H1 (cell line): ENCODE measurements around the gene POLN. TPM values are rescaled to one million over a fixed set of nuclear protein-coding genes. Genes with fewer than 3 reads are reported as not detected.
A peak's percentile ranks its signal among the peaks of the same experiment; 100 is the strongest.

Experiments used
- CTCF ChIA-PET: fragments of 300-600 bp; sonication (Branson Sonifier 250); formaldehyde crosslinking; loops from one replicate; lab custom pipeline; 2021; ENCODE audit not compliant: partially characterized antibody; lab: Charles Lee
- POLR2A ChIA-PET: fragments of 300-600 bp; sonication (Branson Sonifier 250); formaldehyde crosslinking; loops from one replicate; lab custom pipeline; 2021; ENCODE audit warnings: inconsistent platforms; ENCODE audit not compliant: partially characterized antibody; lab: Charles Lee
- DNase-seq, 2 experiments: peaks; one replicate each; pipeline versions ENCODE4 v3.0.0 to v3.0.0-alpha.2; 2010 to 2022; ENCODE audit warnings: low spot score in 2 of 2, low read depth in 1 of 2, mixed read lengths in 1 of 2
- FAIRE-seq: peaks from 2 replicates; lab custom pipeline; 2011; peaks lifted over from hg19 to GRCh38; lab: Jason Lieb, UNC
- H2AFZ ChIP-seq: 2 replicates; pipeline ENCODE4 v1.8.1; 2012; ENCODE audit warnings: low read length, inconsistent platforms
- H2AK5ac ChIP-seq: 2 replicates; pipeline ENCODE4 v1.6.1; 2013; ENCODE audit warnings: low read depth, low read length
- H2BK120ac ChIP-seq: replicated peaks from 2 replicates; pipeline ENCODE3; 2013; ENCODE audit warnings: low read depth, low read length, inconsistent platforms
- H2BK12ac ChIP-seq: 2 replicates; pipeline ENCODE4 v1.6.1; 2013; ENCODE audit warnings: low read depth, low read length
- H2BK15ac ChIP-seq: 2 replicates; pipeline ENCODE4 v1.6.1; 2013; ENCODE audit warnings: low read length
- H2BK20ac ChIP-seq: 2 replicates; pipeline ENCODE4 v1.6.1; 2013; ENCODE audit warnings: low read length
- H2BK5ac ChIP-seq: 2 replicates; pipeline ENCODE4 v1.6.1; 2013; ENCODE audit warnings: low read depth, low read length
- H3K14ac ChIP-seq: 2 replicates; pipeline ENCODE4 v1.6.1; 2013; ENCODE audit warnings: inconsistent platforms; ENCODE audit not compliant: insufficient read length
- H3K18ac ChIP-seq: 2 replicates; pipeline ENCODE4 v1.6.1; 2013; ENCODE audit warnings: low read length; ENCODE audit errors: extremely low read depth
- H3K23ac ChIP-seq: 2 replicates; pipeline ENCODE4 v1.6.1; 2013; ENCODE audit warnings: inconsistent platforms; ENCODE audit not compliant: insufficient read length
- H3K23me2 ChIP-seq: 2 replicates; pipeline ENCODE4 v1.6.1; 2013; ENCODE audit warnings: low read depth, low read length
- H3K27ac ChIP-seq: 2 replicates; pipeline ENCODE4 v1.6.1; 2011; ENCODE audit warnings: low read depth, low read length, inconsistent platforms
- H3K27me3 ChIP-seq, 4 experiments: replicated peaks in 1 of 4; 1 replicate in 1 of 4; 2 replicates in 3 of 4; pipeline versions ENCODE4 v1.6.1 to v1.8.1; 2011 to 2013; ENCODE audit warnings: low read length in 3 of 4, mild to moderate bottlenecking in 3 of 4, inconsistent platforms in 2 of 4, mixed read lengths in 2 of 4, moderate library complexity in 1 of 4; ENCODE audit not compliant: control insufficient read depth in 3 of 4, insufficient read depth in 3 of 4; ENCODE audit errors: extremely low read depth in 1 of 4
- H3K36me3 ChIP-seq, 4 experiments: 2 replicates each; pipeline versions ENCODE4 v1.6.1 to v1.8.1; 2011 to 2013; ENCODE audit warnings: mild to moderate bottlenecking in 4 of 4, low read length in 3 of 4, moderate library complexity in 2 of 4, control low read depth in 1 of 4, inconsistent platforms in 1 of 4; ENCODE audit not compliant: insufficient read depth in 4 of 4, control insufficient read depth in 2 of 4
- H3K4ac ChIP-seq: replicated peaks from 2 replicates; pipeline ENCODE3; 2013; ENCODE audit warnings: low read length, low read depth, mixed read lengths, inconsistent platforms; ENCODE audit not compliant: insufficient read length
- H3K4me1 ChIP-seq, 4 experiments: replicated peaks in 1 of 4; 1 replicate in 1 of 4; 2 replicates in 3 of 4; pipeline versions ENCODE4 v1.6.1 to v1.8.1; 2011 to 2013; ENCODE audit warnings: low read length in 3 of 4, inconsistent platforms in 2 of 4, mixed read lengths in 1 of 4; ENCODE audit not compliant: insufficient read depth in 4 of 4, control insufficient read depth in 3 of 4
- H3K4me2 ChIP-seq, 2 experiments: 2 replicates each; pipeline versions ENCODE4 v1.6.1 to v1.8.1; 2011 to 2013; ENCODE audit warnings: low read depth in 2 of 2, low read length in 2 of 2, control low read depth in 1 of 2, inconsistent platforms in 1 of 2, mild to moderate bottlenecking in 1 of 2; ENCODE audit not compliant: insufficient read depth in 1 of 2
- H3K4me3 ChIP-seq, 4 experiments: fragments of 200-600, 300-600 bp in 1 of 4; sonication (generic), shearing (Covaris generic), sonication (Bioruptor Twin) in 1 of 4; 2 replicates each; pipeline versions ENCODE4 v1.5.1 to v1.8.1; 2011 to 2016; ENCODE audit warnings: low read length in 4 of 4, low read depth in 3 of 4, control low read depth in 2 of 4, inconsistent platforms in 2 of 4, mild to moderate bottlenecking in 2 of 4, mixed read lengths in 1 of 4, moderate library complexity in 1 of 4; ENCODE audit not compliant: insufficient read depth in 2 of 4; ENCODE audit errors: extremely low read depth in 1 of 4
- H3K56ac ChIP-seq: replicated peaks from 2 replicates; pipeline ENCODE3; 2013; ENCODE audit warnings: low read depth, mild to moderate bottlenecking, mixed read lengths, low read length, inconsistent platforms; ENCODE audit not compliant: insufficient read length
- H3K79me1 ChIP-seq: 2 replicates; pipeline ENCODE4 v1.6.1; 2013; ENCODE audit warnings: low read depth, low read length, control low read depth
- H3K79me2 ChIP-seq, 2 experiments: 2 replicates each; pipeline versions ENCODE4 v1.6.1 to v1.8.1; 2012 to 2013; ENCODE audit warnings: low read length in 2 of 2, mild to moderate bottlenecking in 2 of 2, inconsistent platforms in 1 of 2; ENCODE audit not compliant: insufficient read depth in 2 of 2, control insufficient read depth in 1 of 2
- H3K9ac ChIP-seq, 4 experiments: replicated peaks in 1 of 4; 1 replicate in 1 of 4; 2 replicates in 3 of 4; pipeline versions ENCODE4 v1.6.1 to v1.8.1; 2011 to 2013; ENCODE audit warnings: low read depth in 3 of 4, low read length in 3 of 4, control low read depth in 2 of 4, mild to moderate bottlenecking in 2 of 4, moderate library complexity in 2 of 4, inconsistent platforms in 1 of 4; ENCODE audit errors: extremely low read depth in 1 of 4
- H3K9me3 ChIP-seq, 2 experiments: 2 replicates each; pipeline versions ENCODE4 v1.6.1 to v1.8.1; 2012 to 2013; ENCODE audit warnings: mild to moderate bottlenecking in 2 of 2, moderate library complexity in 2 of 2, control low read depth in 1 of 2, inconsistent platforms in 1 of 2, low read depth in 1 of 2, low read length in 1 of 2, mixed read lengths in 1 of 2; ENCODE audit not compliant: insufficient read depth in 2 of 2
- H4K20me1 ChIP-seq, 2 experiments: replicated peaks in 1 of 2; 2 replicates each; pipeline versions ENCODE3 to v1.8.1; 2011 to 2013; ENCODE audit warnings: inconsistent platforms in 2 of 2, low read length in 2 of 2, mild to moderate bottlenecking in 1 of 2; ENCODE audit not compliant: insufficient read depth in 2 of 2, control insufficient read depth in 1 of 2
- H4K5ac ChIP-seq: 2 replicates; pipeline ENCODE4 v1.6.1; 2013; ENCODE audit warnings: low read length, low read depth, mixed read lengths, inconsistent platforms; ENCODE audit not compliant: insufficient read length
- H4K8ac ChIP-seq: 2 replicates; pipeline ENCODE4 v1.8.0; 2013; ENCODE audit warnings: mild to moderate bottlenecking, moderate library complexity, low read length, inconsistent platforms; ENCODE audit not compliant: insufficient read depth; ENCODE audit errors: extremely low read depth
- H4K91ac ChIP-seq: replicated peaks from 2 replicates; pipeline ENCODE3; 2013; ENCODE audit warnings: low read length, mixed read lengths, inconsistent platforms; ENCODE audit not compliant: insufficient read length
- ATF2 ChIP-seq: IDR thresholded peaks from 2 replicates; pipeline ENCODE4 v1.6.1; 2012; ENCODE audit warnings: low read length, inconsistent platforms
- BCL11A ChIP-seq, 2 experiments: IDR thresholded peaks; one replicate each; pipeline ENCODE4 v1.6.1; 2011; ENCODE audit warnings: low read depth in 2 of 2, low read length in 2 of 2, mild to moderate bottlenecking in 2 of 2
- BRCA1 ChIP-seq: IDR thresholded peaks from 2 replicates; pipeline ENCODE4 v1.6.1; 2012; ENCODE audit warnings: low read depth, low read length, improper control_type of control experiment
- CHD2 ChIP-seq: IDR thresholded peaks from 2 replicates; pipeline ENCODE4 v1.6.1; 2012; ENCODE audit warnings: low read length, improper control_type of control experiment
- EGR1 ChIP-seq: IDR thresholded peaks from 2 replicates; pipeline ENCODE4 v1.6.1; 2011; ENCODE audit warnings: low read depth, low read length, borderline replicate concordance
- JUND ChIP-seq: IDR thresholded peaks from 2 replicates; pipeline ENCODE4 v1.6.1; 2011; ENCODE audit warnings: mild to moderate bottlenecking, improper control_type of control experiment, low read length
- POLR2A ChIP-seq, 2 experiments: IDR thresholded peaks; 1 replicate in 1 of 2; 2 replicates in 1 of 2; pipeline ENCODE4 v1.6.1; 2011; ENCODE audit warnings: low read depth in 2 of 2, low read length in 2 of 2, mild to moderate bottlenecking in 2 of 2; ENCODE audit errors: control extremely low read depth in 1 of 2
- RAD21 ChIP-seq, 2 experiments: IDR thresholded peaks in 1 of 2; conservative IDR thresholded peaks in 1 of 2; 2 replicates each; pipeline ENCODE4 v1.6.1; 2011; ENCODE audit warnings: low read depth in 2 of 2, low read length in 2 of 2, improper control_type of control experiment in 1 of 2, inconsistent platforms in 1 of 2, mild to moderate bottlenecking in 1 of 2, moderate library complexity in 1 of 2
- SIN3A ChIP-seq, 2 experiments: IDR thresholded peaks in 1 of 2; conservative IDR thresholded peaks in 1 of 2; 2 replicates each; pipeline ENCODE4 v1.6.1; 2011 to 2012; ENCODE audit warnings: low read length in 2 of 2, improper control_type of control experiment in 1 of 2, low read depth in 1 of 2, mild to moderate bottlenecking in 1 of 2
- SIRT6 ChIP-seq: IDR thresholded peaks from one replicate; pipeline ENCODE4 v1.7.1; 2012; ENCODE audit warnings: low read length, inconsistent platforms
- TCF12 ChIP-seq: IDR thresholded peaks from 2 replicates; pipeline ENCODE4 v1.6.1; 2011; ENCODE audit warnings: low read depth, mild to moderate bottlenecking, low read length
- TEAD4 ChIP-seq: IDR thresholded peaks from 2 replicates; pipeline ENCODE4 v1.6.1; 2012; ENCODE audit warnings: low read depth, low read length, inconsistent platforms, mixed read lengths
- WGBS, 2 experiments: shearing (Covaris generic) in 1 of 2; methylation state at CpG; one replicate each; pipeline versions ENCODE4 v1.1.6 to v1.1.7; 2013 to 2015; ENCODE audit warnings: low lambda C conversion rate in 2 of 2, mixed read lengths in 2 of 2, inconsistent platforms in 1 of 2, low coverage in 1 of 2, missing lambda C conversion rate in 1 of 2; ENCODE audit not compliant: insufficient replicate concordance in 2 of 2, insufficient coverage in 1 of 2, insufficient read length in 1 of 2; ENCODE audit errors: extremely low coverage in 1 of 2, missing lambda C conversion rate in 1 of 2; 5-methylcytosine and 5-hydroxymethylcytosine counted together
- polyA plus RNA-seq, 7 experiments: library from polyadenylated mRNA; depleted of rRNA in 3 of 7; stranded (reverse) in 5 of 7; unstranded in 2 of 7; fragments of >200 nt in 5 of 7; fragments of 200-250 nt in 2 of 7; gene quantifications; 1 replicate in 5 of 7; 2 replicates in 1 of 7; 4 replicates in 1 of 7; pipeline versions ENCODE4 v1.2.1 to v1.2.3, GENCODE V29; 2011 to 2013; ENCODE audit warnings: missing spikeins in 2 of 7, mixed read lengths in 2 of 7
- total RNA-seq: library from RNA; stranded (reverse); fragmentation: NEBNext Ultra II Directional; extraction: Animal tissue kit (Norgen Biotek cat#: 25700); gene quantifications from 2 replicates; pipeline ENCODE4 v1.2.1, GENCODE V29; 2021

The POLN gene
- total and polyA plus RNA-seq, 2 of the 8 experiments (the other 6 are each of a cell fraction or from before 2014, with no cell fraction given), result 0.98 to 1.5 TPM

GRCh38 chr4:2125831-2126230 lies 116.1 kb downstream of the POLN start:
- no peaks in the 10 kb centered on the region for H4K20me1 ChIP-seq
- no peaks in the 10 kb centered on the region for H3K36me3 ChIP-seq
- FAIRE-seq, result no peak
- H3K56ac ChIP-seq, result no peak overlapping the region
- no peak overlapping the region for H3K27ac ChIP-seq
- no peak overlapping the region for H2BK20ac ChIP-seq
- ChIA-PET CTCF (interaction anchor here (0.6 to 2.0 kb wide), 5 partner anchors 9 to 216 kb away, joined by 3 to 4 read pairs (median 4); no protein-coding TSS in a partner anchor), POLR2A (no interaction called here)
- no peaks in the 10 kb centered on the region for H3K23me2 ChIP-seq
- H3K4ac ChIP-seq, result no peak overlapping the region
- no peak overlapping the region for H3K4me2 ChIP-seq
- H2AK5ac ChIP-seq, result no peak overlapping the region
- DNase-seq, result no peak
- H3K14ac ChIP-seq, result no peak overlapping the region
- no peaks in the 10 kb centered on the region for H3K9me3 ChIP-seq
- no peaks in the 10 kb centered on the region for H3K27me3 ChIP-seq
- H3K18ac ChIP-seq, result no peak overlapping the region
- no peak overlapping the region for H2BK12ac ChIP-seq
- no peak overlapping the region for H3K4me3 ChIP-seq
- no peak overlapping the region for H2BK120ac ChIP-seq
- no peaks in the 10 kb centered on the region for H3K79me1 ChIP-seq
- H4K91ac ChIP-seq, result no peak overlapping the region
- 94% methylated on average over 6 of the region's 6 CpGs; no CpG with 5 or more reads in 1 of the 2 experiments for WGBS, 2 experiments
- H3K9ac ChIP-seq, result no peak overlapping the region
- H3K4me1 ChIP-seq, result no peaks in the 10 kb centered on the region; a peak in 1 of 7 replicates
- H3K79me2 ChIP-seq, result no peaks in the 10 kb centered on the region
- H2BK15ac ChIP-seq, result no peak overlapping the region
- H2BK5ac ChIP-seq, result no peak overlapping the region
- no peak overlapping the region for H4K5ac ChIP-seq
- no peak overlapping the region for H3K23ac ChIP-seq
- no peak overlapping the region for H2AFZ ChIP-seq
- peak overlapping the region; percentile 46; the same call in 1 of the 2 replicates for H4K8ac ChIP-seq
- TF ChIP-seq ATF2, result no peak
- TF ChIP-seq JUND, result no peak
- TF ChIP-seq TCF12, result no peak
- no peak for TF ChIP-seq TEAD4
- no peak for TF ChIP-seq BRCA1
- TF ChIP-seq POLR2A (IDR thresholded peaks at IDR 0.05; ENCODE audit: control extremely low read depth in 1 of 2, low read depth in 2 of 2, low read length in 2 of 2), result no peak
- no peak for TF ChIP-seq SIN3A (conservative IDR thresholded peaks at IDR 0.05 in 1 of 2, IDR thresholded peaks at IDR 0.05 in 1 of 2; ENCODE audit: low read depth in 1 of 2, low read length in 2 of 2)
- no peak for TF ChIP-seq RAD21 (IDR thresholded peaks at IDR 0.05 in 1 of 2, conservative IDR thresholded peaks at IDR 0.05 in 1 of 2; ENCODE audit: low read depth in 2 of 2, low read length in 2 of 2)
- TF ChIP-seq SIRT6, result no peak
- no peak for TF ChIP-seq BCL11A (IDR thresholded peaks at IDR 0.05; ENCODE audit: low read depth in 2 of 2, low read length in 2 of 2)
- no peak for TF ChIP-seq EGR1
- TF ChIP-seq CHD2, result no peak
